IMR-90 (cell line): ENCODE results near the gene BTF3L4.

Source experiments
- CEBPB ChIP-seq: IDR thresholded peaks from 2 replicates; pipeline ENCODE4 v1.6.1; 2012; ENCODE audit warnings: low read depth, low read length, improper control_type of control experiment
- CHD1 ChIP-seq: IDR thresholded peaks from 2 replicates; pipeline ENCODE4 v1.6.1; 2012; ENCODE audit warnings: low read depth, low read length, improper control_type of control experiment
- CTCF ChIP-seq: conservative IDR thresholded peaks from 2 replicates; pipeline ENCODE4 v1.5.1; 2012; ENCODE audit warnings: mild to moderate bottlenecking, low read depth, low read length, improper control_type of control experiment
- ELK1 ChIP-seq: fragments of 150-350 bp; IDR thresholded peaks from 2 replicates; pipeline ENCODE4 v1.6.1; 2016; ENCODE audit warnings: low read depth, mild to moderate bottlenecking, low read length, moderate library complexity, borderline replicate concordance
- FOS ChIP-seq: fragments of 150-350 bp; IDR thresholded peaks from 2 replicates; pipeline ENCODE4 v1.6.1; 2016; ENCODE audit warnings: low read depth, low read length
- MAZ ChIP-seq: IDR thresholded peaks from 2 replicates; pipeline ENCODE4 v1.6.1; 2012; ENCODE audit warnings: low read depth, mild to moderate bottlenecking, low read length, improper control_type of control experiment, moderate library complexity, borderline replicate concordance
- MXI1 ChIP-seq: IDR thresholded peaks from 2 replicates; pipeline ENCODE4 v1.6.1; 2012; ENCODE audit warnings: low read depth, mild to moderate bottlenecking, low read length, moderate library complexity, borderline replicate concordance
- POLR2A ChIP-seq: IDR thresholded peaks from 2 replicates; pipeline ENCODE4 v1.6.1; 2012; ENCODE audit warnings: mild to moderate bottlenecking, low read depth, low read length
- RAD21 ChIP-seq: IDR thresholded peaks from 2 replicates; pipeline ENCODE4 v1.6.1; 2012; ENCODE audit warnings: low read length, improper control_type of control experiment
- RFX5 ChIP-seq: IDR thresholded peaks from 2 replicates; pipeline ENCODE4 v1.8.0; 2012; ENCODE audit warnings: low read depth, mild to moderate bottlenecking, low read length, moderate library complexity
- SMC3 ChIP-seq: fragments of 150-350 bp; IDR thresholded peaks from 2 replicates; pipeline ENCODE4 v1.6.1; 2016; ENCODE audit warnings: low read depth, mild to moderate bottlenecking, antibody characterized with exemption, low read length, moderate library complexity
- USF2 ChIP-seq: fragments of 150-350 bp; IDR thresholded peaks from 2 replicates; pipeline ENCODE4 v1.6.1; 2017; ENCODE audit warnings: mild to moderate bottlenecking, antibody characterized with exemption, low read length, low read depth

- TF ChIP-seq FOS (no peak), CTCF (no peak), POLR2A (peak; percentile 74), MXI1 (peak; percentile 86; the same call in 1 of the 2 replicates), RAD21 (no peak), USF2 (0 out of 2 replicates have a peak, but pooled peaks have one; percentile 24), MAZ (no peak; the same call in 1 of the 2 replicates), CHD1 (no peak), ELK1 (no peak), RFX5 (no peak), SMC3 (no peak), CEBPB (no peak)
Measured at GRCh38 chr1:52033190-52034049, 22.7 kb upstream of the BTF3L4 start, which contains the start of gene KTI12.
